HG03457 (cell line): ENCODE data around the gene ZNF200.
"Not testable (repeated sequence)": the region's sequence is repeated elsewhere in the genome, so short reads cannot be mapped to it uniquely, and the experiment has no call there.

Experiments
- ATAC-seq: cut with Tn5 transposase; IDR thresholded peaks from one replicate; pipeline ENCODE4 v1.9.1; 2021; ENCODE audit warnings: moderate number of reproducible peaks; ENCODE audit not compliant: unreplicated experiment

ZNF200 gene

GRCh38 chr16:3202903-3203539, 31.9 kb downstream of the ZNF200 start:
- ATAC-seq, result no peak

- no peak for ATAC-seq
These were observed 36.5 kb downstream of the ZNF200 start for GRCh38 chr16:3198334-3199072.

DNA sequence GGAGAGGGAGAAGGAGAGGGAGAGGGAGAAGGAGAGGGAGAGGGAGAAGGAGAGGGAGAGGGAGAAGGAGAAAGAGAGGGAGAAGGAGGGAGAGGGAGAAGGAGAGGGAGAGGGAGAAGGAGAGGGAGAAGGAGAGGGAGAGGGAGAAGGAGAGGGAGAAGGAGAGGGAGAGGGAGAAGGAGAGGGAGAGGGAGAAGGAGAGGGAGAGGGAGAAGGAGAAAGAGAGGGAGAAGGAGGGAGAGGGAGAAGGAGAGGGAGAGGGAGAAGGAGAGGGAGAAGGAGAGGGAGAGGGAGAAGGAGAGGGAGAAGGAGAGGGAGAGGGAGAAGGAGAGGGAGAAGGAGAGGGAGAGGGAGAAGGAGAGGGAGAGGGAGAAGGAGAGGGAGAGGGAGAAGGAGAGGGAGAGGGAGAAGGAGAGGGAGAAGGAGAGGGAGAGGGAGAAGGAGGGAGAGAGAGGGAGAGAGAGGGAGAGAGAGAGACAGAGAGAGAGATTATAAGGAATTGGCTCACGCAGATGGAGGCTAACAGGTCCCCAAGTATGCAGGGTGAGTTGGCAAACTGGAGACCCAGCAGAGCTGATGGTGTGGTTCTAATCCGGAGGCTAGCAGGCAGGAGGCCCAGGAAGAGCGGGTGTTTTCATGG, 37.1 kb downstream of the ZNF200 start:
- not testable (repeated sequence) for ATAC-seq

DNA sequence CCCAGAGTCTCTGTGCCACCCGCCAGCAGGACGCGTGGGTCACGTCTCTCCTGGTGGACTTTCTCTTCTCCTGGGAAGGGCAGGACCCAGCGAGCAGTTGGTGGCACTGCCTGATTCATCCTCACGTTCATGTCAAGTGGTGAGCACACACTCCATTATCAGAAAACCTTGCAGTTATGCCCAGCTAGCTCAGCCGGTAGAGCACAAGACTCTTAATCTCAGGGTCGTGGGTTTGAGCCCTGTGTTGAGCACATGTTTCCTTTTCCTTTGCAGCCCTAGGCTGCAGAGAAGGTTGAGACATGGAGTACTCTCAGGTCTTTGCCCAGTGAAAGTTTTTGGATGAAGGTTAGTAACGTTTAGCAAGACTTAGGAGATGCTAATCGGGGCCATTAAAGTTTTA, 39.0 kb downstream of the ZNF200 start:
- no peak for ATAC-seq

- no peak for ATAC-seq
These were observed 40.2 kb downstream of the ZNF200 start for GRCh38 chr16:3194792-3195191.

DNA sequence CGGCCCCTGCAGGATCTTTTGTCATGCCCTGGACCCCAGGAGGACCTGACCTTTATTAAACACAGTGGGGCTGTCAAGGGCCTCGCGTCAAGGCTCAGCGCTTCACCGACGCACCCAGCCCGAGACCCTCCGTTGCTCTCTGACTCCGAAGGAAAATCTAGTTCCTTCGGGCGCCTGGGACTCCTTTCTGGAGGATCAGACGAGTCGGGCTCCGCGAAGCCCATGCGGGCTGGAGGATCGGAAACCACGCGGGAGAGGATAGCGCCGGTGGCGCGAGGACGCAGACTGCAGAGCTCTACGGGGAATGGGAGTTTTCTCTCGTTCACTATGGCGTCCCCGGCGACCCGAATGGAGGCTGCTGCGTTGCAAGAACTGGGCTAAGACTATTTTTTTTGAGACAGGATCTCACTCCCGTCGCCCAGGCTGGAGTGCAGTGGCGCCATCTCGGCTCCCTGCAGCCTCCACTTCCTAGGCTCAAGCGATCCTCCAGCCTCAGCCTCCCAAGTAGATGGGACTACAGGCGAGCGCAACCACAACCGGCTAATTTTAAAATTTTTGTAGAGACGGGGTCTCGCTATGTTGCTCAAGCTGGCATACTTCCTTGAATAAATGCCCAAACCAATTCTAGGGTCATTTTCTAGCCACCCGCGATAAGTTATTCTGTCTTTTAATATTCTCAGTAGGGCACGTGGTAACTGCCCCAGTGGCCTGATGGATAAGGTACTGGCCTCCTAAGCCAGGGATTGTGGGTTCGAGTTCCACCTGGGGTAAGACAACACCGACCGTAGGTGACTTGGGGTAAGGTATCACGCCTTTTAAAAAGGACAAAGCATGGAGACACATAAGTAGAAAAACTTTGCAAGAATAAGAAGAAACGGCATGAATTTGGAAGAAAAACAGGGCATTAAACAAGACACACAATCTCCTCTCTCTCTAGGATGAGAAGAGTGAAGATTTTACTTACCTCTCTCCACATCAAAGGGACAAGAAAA, 41.4 kb downstream of the ZNF200 start:
- no peak for ATAC-seq

DNA sequence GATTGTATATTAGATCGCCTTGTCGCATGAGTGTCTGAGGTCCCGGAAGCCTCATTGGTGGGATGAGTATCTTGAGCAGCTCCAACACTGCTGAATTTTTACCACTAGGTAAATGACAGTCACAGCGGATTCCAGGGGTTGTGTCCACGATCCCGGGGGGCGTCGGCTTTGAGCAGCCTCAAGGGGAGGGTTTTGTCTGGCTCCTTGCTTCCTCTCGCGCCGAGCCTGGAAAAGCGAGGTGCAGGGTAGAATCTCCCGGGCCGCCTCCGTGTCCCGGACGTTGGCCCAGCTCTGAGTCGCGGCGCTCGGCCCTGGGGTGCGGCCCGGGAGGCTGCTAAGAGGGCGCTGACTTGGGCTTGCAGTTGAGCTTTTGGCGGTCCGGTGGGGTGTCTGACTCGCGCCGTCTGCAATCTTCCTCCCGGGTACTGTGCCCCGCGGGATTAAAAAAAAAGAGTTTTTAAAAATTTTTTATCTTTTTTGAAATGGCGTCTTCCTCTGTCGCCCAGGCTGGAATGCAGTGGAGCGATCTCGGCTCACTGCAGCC, 42.4 kb downstream of the ZNF200 start:
- no peak for ATAC-seq

- no peak for ATAC-seq
These were observed 44.0 kb downstream of the ZNF200 start for GRCh38 chr16:3190949-3191353.

GRCh38 chr16:3189869-3190268, 45.1 kb downstream of the ZNF200 start:
- ATAC-seq, result no peak

DNA sequence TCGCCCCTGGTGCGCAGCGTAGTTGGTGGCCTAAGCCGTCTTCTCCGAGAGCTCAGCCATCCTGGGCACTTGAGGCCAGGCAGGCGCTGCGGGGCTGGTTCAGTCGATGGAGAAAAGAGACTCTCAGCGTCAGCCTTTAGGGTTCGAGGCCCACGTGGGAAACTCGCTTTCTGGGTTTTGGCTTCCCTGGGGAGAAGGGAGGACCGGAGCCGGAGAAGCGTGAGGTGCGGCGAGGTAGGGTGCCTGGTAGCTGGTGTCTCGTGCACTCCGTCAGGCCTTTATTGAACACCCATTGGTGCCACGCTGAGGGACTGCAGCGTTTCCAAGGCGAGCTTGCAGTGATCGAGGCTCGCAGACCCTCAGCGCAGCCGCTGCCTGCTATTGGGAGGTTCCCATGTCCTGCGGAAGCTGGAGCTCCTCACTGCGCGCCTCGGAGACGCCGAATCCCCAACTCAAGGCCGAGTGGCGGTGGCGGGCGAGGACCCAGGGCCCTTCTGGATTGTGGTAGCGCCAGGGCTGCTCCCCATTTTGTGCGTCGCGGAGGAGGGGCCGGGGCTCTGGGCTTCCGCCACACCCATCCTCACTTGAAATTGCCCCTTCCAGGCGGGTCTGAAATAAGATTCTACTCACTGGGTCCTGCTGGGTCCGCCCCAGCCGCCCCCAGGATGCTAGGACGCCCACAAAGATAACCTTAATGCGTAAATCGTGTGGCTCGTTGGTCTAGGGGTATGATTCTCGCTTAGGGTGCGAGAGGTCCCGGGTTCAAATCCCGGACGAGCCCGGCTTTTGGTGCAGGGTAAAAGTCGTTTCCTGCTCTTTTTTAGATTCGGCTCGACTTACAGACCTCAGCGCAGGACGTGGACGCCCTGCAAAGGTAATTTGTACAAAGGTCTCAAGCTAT, 45.8 kb downstream of the ZNF200 start:
- no peak for ATAC-seq

- ATAC-seq, result no peak
These were observed 46.4 kb downstream of the ZNF200 start for GRCh38 chr16:3188675-3188924.

- ATAC-seq, result no peak
These were observed 46.9 kb downstream of the ZNF200 start, which contains the start of gene OR1F1 for GRCh38 chr16:3187798-3188674. OR1F1 (plus strand) TSS chr16:3188204.

- ATAC-seq, result no peak
These were observed 47.8 kb downstream of the ZNF200 start for GRCh38 chr16:3186946-3187690.

DNA sequence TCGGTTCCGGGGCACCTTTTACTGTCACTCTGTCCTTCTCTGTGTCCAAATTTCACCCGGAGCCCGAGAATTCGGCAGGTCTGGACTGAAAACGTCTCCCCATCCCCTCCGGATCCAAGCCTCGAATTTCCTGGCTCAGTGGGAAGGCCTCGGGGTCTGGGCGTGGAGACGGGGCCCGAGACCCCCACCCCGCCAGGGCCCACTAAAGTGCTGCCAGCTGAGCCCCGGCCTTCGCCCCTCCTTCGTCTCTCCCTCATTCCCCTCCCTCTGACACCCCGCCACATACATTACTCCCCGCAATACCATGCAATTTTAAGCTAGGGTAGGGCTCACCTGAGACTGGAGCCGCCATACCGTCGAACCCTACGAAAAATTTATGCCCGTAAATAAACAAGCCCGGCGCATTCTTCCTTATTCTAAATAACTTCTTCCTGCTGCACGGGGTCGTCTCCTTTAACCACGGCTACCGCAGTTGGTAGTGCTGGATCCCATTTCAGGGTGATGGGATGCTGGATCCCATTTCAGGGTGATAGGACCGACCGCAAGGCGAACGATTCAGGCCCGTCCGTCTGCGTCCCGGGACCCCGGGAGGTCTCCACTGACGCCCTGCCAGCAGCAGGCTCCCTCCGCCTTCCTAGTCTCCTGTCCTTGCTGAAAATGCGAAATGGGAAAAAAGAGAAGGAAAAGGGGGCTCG, 51.4 kb downstream of the ZNF200 start:
- no peak for ATAC-seq

- no peak for ATAC-seq
These were observed 52.1 kb downstream of the ZNF200 start for GRCh38 chr16:3182608-3183444.

- not testable (repeated sequence) for ATAC-seq
These were observed 52.7 kb downstream of the ZNF200 start for GRCh38 chr16:3182293-3182607.

DNA sequence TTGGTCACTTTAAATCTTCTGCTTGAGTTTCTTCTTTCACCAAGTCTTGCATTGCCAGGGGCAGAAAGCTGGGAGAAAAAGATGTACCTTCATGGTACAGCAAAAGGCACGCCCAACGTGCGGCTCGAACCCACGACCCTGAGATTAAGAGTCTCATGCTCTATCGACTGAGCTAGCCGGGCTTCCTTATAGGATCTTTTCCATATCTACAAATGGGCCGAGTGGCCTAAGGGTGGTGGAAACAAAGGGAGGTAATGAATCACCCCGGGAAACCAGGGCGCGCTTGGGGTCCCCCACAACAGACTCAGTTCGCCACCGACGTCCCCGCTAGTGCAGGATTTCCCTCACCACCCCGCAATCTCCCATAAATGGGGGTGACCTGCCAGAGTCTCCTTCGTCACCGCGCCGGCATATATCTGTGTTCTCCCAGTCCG, 54.5 kb downstream of the ZNF200 start:
- ATAC-seq, result no peak
